ENCODE data around the gene SLC46A1. TPM values are rescaled to one million over a fixed set of nuclear protein-coding genes. Genes with fewer than 3 reads are reported as not detected.

Gene SLC46A1
- total and polyA plus RNA-seq, 2 of the 13 experiments (the other 11 are each of a cell fraction or from before 2014, with no cell fraction given), result 19.6 to 22.6 TPM

DNA sequence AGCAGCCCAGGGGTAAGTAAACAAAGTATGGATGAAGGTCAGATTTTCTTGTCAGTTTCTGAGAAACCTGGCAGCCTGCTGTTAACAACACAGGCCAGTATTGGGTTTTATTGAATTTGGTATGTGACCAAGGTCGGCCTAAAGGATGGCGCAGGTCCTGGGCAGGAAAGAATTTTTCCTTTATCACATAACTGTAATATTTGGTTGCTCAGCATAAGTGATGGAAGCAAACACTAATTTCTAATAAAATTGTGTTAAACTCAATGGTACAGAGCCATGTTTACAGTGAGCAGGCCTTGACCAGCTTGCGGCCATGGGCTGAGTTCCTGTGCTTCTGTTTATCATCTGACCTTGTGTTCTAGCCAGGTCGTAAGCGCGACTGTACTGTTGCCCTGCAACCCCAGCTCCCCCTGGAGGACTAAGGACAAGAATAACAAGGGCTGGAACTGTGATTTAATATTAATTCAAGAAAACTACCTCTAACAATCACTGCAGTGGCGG lies 59.2 kb downstream of the SLC46A1 start (continued):
- TF ChIP-seq, protein P1, sequence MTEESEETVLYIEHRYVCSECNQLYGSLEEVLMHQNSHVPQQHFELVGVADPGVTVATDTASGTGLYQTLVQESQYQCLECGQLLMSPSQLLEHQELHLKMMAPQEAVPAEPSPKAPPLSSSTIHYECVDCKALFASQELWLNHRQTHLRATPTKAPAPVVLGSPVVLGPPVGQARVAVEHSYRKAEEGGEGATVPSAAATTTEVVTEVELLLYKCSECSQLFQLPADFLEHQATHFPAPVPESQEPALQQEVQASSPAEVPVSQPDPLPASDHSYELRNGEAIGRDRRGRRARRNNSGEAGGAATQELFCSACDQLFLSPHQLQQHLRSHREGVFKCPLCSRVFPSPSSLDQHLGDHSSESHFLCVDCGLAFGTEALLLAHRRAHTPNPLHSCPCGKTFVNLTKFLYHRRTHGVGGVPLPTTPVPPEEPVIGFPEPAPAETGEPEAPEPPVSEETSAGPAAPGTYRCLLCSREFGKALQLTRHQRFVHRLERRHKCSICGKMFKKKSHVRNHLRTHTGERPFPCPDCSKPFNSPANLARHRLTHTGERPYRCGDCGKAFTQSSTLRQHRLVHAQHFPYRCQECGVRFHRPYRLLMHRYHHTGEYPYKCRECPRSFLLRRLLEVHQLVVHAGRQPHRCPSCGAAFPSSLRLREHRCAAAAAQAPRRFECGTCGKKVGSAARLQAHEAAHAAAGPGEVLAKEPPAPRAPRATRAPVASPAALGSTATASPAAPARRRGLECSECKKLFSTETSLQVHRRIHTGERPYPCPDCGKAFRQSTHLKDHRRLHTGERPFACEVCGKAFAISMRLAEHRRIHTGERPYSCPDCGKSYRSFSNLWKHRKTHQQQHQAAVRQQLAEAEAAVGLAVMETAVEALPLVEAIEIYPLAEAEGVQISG (CRISPR knock-in tag; IDR thresholded peaks at IDR 0.05), result peak; percentile 56
- no peak for TF ChIP-seq KLF12 (CRISPR knock-in tag; IDR thresholded peaks at IDR 0.05; ENCODE audit: borderline replicate concordance)
- TF ChIP-seq NFATC3 (CRISPR knock-in tag; IDR thresholded peaks at IDR 0.05), result no peak
- TF ChIP-seq FOXK2 (IDR thresholded peaks at IDR 0.05), result peak; percentile 70
- no peak for TF ChIP-seq PTBP1 (IDR thresholded peaks at IDR 0.05; ENCODE audit: low read depth, low read length, poor library complexity, severe bottlenecking)
- no peak for TF ChIP-seq RFX3 (CRISPR knock-in tag; IDR thresholded peaks at IDR 0.05)
- TF ChIP-seq SMAD3 (CRISPR knock-in tag; IDR thresholded peaks at IDR 0.05), result 0 out of 2 replicates have a peak, but pooled peaks have one; percentile 59
- TF ChIP-seq RXRB (CRISPR knock-in tag; IDR thresholded peaks at IDR 0.05; ENCODE audit: borderline replicate concordance), result peak; percentile 48; the same call in 1 of the 2 replicates
- TF ChIP-seq ZNF232 (CRISPR knock-in tag; IDR thresholded peaks at IDR 0.05; ENCODE audit: borderline replicate concordance), result peak; percentile 68; the same call in 1 of the 2 replicates
- no peak for TF ChIP-seq ZBTB7A (CRISPR knock-in tag; IDR thresholded peaks at IDR 0.05)
- TF ChIP-seq POGZ (CRISPR knock-in tag; IDR thresholded peaks at IDR 0.05), result no peak
- TF ChIP-seq ZBTB8A (CRISPR knock-in tag; IDR thresholded peaks at IDR 0.05; ENCODE audit: borderline replicate concordance, low read depth), result no peak
- TF ChIP-seq, protein P2, sequence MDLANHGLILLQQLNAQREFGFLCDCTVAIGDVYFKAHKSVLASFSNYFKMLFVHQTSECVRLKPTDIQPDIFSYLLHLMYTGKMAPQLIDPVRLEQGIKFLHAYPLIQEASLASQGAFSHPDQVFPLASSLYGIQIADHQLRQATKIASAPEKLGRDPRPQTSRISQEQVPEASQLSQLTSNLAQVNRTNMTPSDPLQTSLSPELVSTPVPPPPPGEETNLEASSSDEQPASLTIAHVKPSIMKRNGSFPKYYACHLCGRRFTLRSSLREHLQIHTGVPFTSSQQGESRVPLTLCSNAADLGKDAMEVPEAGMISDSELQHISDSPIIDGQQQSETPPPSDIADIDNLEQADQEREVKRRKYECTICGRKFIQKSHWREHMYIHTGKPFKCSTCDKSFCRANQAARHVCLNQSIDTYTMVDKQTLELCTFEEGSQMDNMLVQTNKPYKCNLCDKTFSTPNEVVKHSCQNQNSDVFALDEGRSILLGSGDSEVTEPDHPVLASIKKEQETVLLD (CRISPR knock-in tag; IDR thresholded peaks at IDR 0.05; ENCODE audit: low read depth), result no peak
- no peak for TF ChIP-seq ZNF33B (CRISPR knock-in tag; IDR thresholded peaks at IDR 0.05)
- TF ChIP-seq, protein P3, sequence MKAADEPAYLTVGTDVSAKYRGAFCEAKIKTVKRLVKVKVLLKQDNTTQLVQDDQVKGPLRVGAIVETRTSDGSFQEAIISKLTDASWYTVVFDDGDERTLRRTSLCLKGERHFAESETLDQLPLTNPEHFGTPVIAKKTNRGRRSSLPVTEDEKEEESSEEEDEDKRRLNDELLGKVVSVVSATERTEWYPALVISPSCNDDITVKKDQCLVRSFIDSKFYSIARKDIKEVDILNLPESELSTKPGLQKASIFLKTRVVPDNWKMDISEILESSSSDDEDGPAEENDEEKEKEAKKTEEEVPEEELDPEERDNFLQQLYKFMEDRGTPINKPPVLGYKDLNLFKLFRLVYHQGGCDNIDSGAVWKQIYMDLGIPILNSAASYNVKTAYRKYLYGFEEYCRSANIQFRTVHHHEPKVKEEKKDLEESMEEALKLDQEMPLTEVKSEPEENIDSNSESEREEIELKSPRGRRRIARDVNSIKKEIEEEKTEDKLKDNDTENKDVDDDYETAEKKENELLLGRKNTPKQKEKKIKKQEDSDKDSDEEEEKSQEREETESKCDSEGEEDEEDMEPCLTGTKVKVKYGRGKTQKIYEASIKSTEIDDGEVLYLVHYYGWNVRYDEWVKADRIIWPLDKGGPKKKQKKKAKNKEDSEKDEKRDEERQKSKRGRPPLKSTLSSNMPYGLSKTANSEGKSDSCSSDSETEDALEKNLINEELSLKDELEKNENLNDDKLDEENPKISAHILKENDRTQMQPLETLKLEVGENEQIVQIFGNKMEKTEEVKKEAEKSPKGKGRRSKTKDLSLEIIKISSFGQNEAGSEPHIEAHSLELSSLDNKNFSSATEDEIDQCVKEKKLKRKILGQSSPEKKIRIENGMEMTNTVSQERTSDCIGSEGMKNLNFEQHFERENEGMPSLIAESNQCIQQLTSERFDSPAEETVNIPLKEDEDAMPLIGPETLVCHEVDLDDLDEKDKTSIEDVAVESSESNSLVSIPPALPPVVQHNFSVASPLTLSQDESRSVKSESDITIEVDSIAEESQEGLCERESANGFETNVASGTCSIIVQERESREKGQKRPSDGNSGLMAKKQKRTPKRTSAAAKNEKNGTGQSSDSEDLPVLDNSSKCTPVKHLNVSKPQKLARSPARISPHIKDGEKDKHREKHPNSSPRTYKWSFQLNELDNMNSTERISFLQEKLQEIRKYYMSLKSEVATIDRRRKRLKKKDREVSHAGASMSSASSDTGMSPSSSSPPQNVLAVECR (CRISPR knock-in tag; IDR thresholded peaks at IDR 0.05; ENCODE audit: borderline replicate concordance), result peak; percentile 40; the same call in 1 of the 2 replicates
- TF ChIP-seq KDM2A (CRISPR knock-in tag; IDR thresholded peaks at IDR 0.05; ENCODE audit: borderline replicate concordance, low read depth), result peak; percentile 62; the same call in 1 of the 2 replicates
- TF ChIP-seq KDM1A (CRISPR knock-in tag; IDR thresholded peaks at IDR 0.05), result no peak
- no peak for TF ChIP-seq ZNF572 (CRISPR knock-in tag; IDR thresholded peaks at IDR 0.05)
- TF ChIP-seq MEIS2 (CRISPR knock-in tag; IDR thresholded peaks at IDR 0.05), result no peak
- TF ChIP-seq FOXA1 (IDR thresholded peaks at IDR 0.05), result no peak
- TF ChIP-seq FOXA1 (CRISPR knock-in tag; IDR thresholded peaks at IDR 0.05), result peak; percentile 77
